GM23338 (cell line): Measurements from ENCODE around the gene FAM89A. TPM values are rescaled to one million over a fixed set of nuclear protein-coding genes. Genes with fewer than 3 reads are reported as not detected.

ENCODE experiments used
- ATAC-seq: fragments of 200-7000 bp; cut with Tn5 transposase; 3 replicates; pipeline ENCODE4 v1.9.1; 2020
- DNase-seq: peaks from one replicate; pipeline ENCODE4 v3.0.0-alpha.2; 2015; ENCODE audit warnings: low spot score
- H2AFZ ChIP-seq: fragments of 200-600 bp; sonication (generic); 2 replicates; pipeline ENCODE4 v1.8.0; 2016; ENCODE audit warnings: antibody characterized with exemption, mild to moderate bottlenecking, moderate library complexity
- H3F3A ChIP-seq: fragments of 200-600 bp; sonication (generic); replicated peaks from 2 replicates; pipeline ENCODE4 v1.8.0; 2017; ENCODE audit warnings: antibody characterized with exemption, mixed run types, low read depth
- H3K27ac ChIP-seq: fragments of 200-600 bp; sonication (generic); 2 replicates; pipeline ENCODE4 v1.6.1; 2016; ENCODE audit warnings: low read depth
- H3K27me3 ChIP-seq: fragments of 200-600 bp; sonication (generic); 2 replicates; pipeline ENCODE4 v1.8.0; 2016; ENCODE audit warnings: mild to moderate bottlenecking, mixed run types, moderate library complexity; ENCODE audit not compliant: insufficient read depth
- H3K36me3 ChIP-seq: fragments of 200-600 bp; sonication (generic); 2 replicates; pipeline ENCODE4 v1.8.0; 2016; ENCODE audit warnings: mild to moderate bottlenecking; ENCODE audit not compliant: insufficient read depth
- H3K4me1 ChIP-seq: fragments of 200-600 bp; sonication (generic); 2 replicates; pipeline ENCODE4 v1.8.0; 2016; ENCODE audit warnings: mild to moderate bottlenecking, moderate library complexity; ENCODE audit not compliant: insufficient read depth
- H3K4me2 ChIP-seq: fragments of 200-600 bp; sonication (generic); 2 replicates; pipeline ENCODE4 v1.7.1; 2017; ENCODE audit warnings: mixed run types
- H3K4me3 ChIP-seq: fragments of 200-600 bp; sonication (generic); 2 replicates; pipeline ENCODE4 v1.6.1; 2016; ENCODE audit warnings: mixed run types
- H3K79me2 ChIP-seq: fragments of 200-600 bp; sonication (generic); replicated peaks from 2 replicates; pipeline ENCODE4 v1.8.0; 2017; ENCODE audit warnings: mild to moderate bottlenecking; ENCODE audit not compliant: insufficient read depth
- H3K9me2 ChIP-seq: fragments of 200-600 bp; sonication (generic); 2 replicates; pipeline ENCODE4 v1.8.0; 2017; ENCODE audit not compliant: insufficient read depth
- H4K20me1 ChIP-seq: fragments of 200-600 bp; sonication (generic); replicated peaks from 2 replicates; pipeline ENCODE4 v1.8.0; 2017; ENCODE audit warnings: mild to moderate bottlenecking; ENCODE audit not compliant: insufficient read depth
- H3K27ac Mint-ChIP-seq: 2 replicates; pipeline ENCODE4 v1.8.0; 2020; ENCODE audit warnings: inconsistent platforms, mild to moderate bottlenecking, moderate library complexity, mixed read lengths
- H3K27me3 Mint-ChIP-seq: 3 replicates; pipeline ENCODE4 v1.8.0; 2022; ENCODE audit warnings: low read depth, mild to moderate bottlenecking, moderate library complexity, mixed read lengths, inconsistent platforms; ENCODE audit not compliant: insufficient read depth, poor library complexity
- H3K36me3 Mint-ChIP-seq: 3 replicates; pipeline ENCODE4 v1.8.0; 2021; ENCODE audit warnings: low read depth, mild to moderate bottlenecking, inconsistent platforms, moderate library complexity, mixed read lengths
- H3K4me1 Mint-ChIP-seq: 3 replicates; pipeline ENCODE4 v1.8.0; 2020; ENCODE audit warnings: mild to moderate bottlenecking, inconsistent platforms, mixed read lengths
- H3K4me3 Mint-ChIP-seq: 3 replicates; pipeline ENCODE4 v1.8.0; 2021; ENCODE audit warnings: moderate library complexity, mild to moderate bottlenecking, inconsistent platforms, mixed read lengths
- H3K9me3 Mint-ChIP-seq: 3 replicates; pipeline ENCODE4 v1.8.0; 2020; ENCODE audit warnings: moderate library complexity, mild to moderate bottlenecking, inconsistent platforms, mixed read lengths
- CTCF ChIP-seq, 2 experiments: fragments of 200-600 bp in 1 of 2; sonication (generic) in 1 of 2; conservative IDR thresholded peaks; 2 replicates each; pipeline versions ENCODE4 v1.5.1 to v1.6.1; 2016 to 2017; ENCODE audit warnings: antibody characterized with exemption in 2 of 2, low read depth in 2 of 2, mild to moderate bottlenecking in 2 of 2, moderate library complexity in 1 of 2
- ETS1 ChIP-seq: IDR thresholded peaks from 2 replicates; pipeline ENCODE4 v1.6.1; 2016; ENCODE audit warnings: antibody characterized with exemption
- EZH2 ChIP-seq: fragments of 200-600 bp; sonication (generic); IDR thresholded peaks from one replicate; pipeline ENCODE4 v1.8.0; 2017; ENCODE audit warnings: antibody characterized with exemption, mild to moderate bottlenecking, low read depth; ENCODE audit not compliant: unreplicated experiment
- JUNB ChIP-seq: IDR thresholded peaks from one replicate; pipeline ENCODE4 v1.6.1; 2016; ENCODE audit warnings: antibody characterized with exemption; ENCODE audit not compliant: unreplicated experiment
- NANOG ChIP-seq: IDR thresholded peaks from 2 replicates; pipeline ENCODE4 v1.6.1; 2016; ENCODE audit warnings: antibody characterized with exemption, borderline replicate concordance
- POLR2AphosphoS5 ChIP-seq: IDR thresholded peaks from 2 replicates; pipeline ENCODE4 v1.6.1; 2016; ENCODE audit warnings: antibody characterized with exemption, low read depth
- REST ChIP-seq: IDR thresholded peaks from one replicate; pipeline ENCODE4 v1.6.1; 2018; ENCODE audit warnings: antibody characterized with exemption; ENCODE audit not compliant: unreplicated experiment
- STAT1 ChIP-seq: IDR thresholded peaks from one replicate; pipeline ENCODE4 v1.6.1; 2016; ENCODE audit warnings: antibody characterized with exemption; ENCODE audit not compliant: unreplicated experiment
- ZNF114 ChIP-seq: fragments of 250-450 bp; sonication (Bioruptor Pico); IDR thresholded peaks from 2 replicates; pipeline ENCODE4 v1.5.0; 2020; ENCODE audit warnings: mild to moderate bottlenecking, moderate library complexity
- ZNF462 ChIP-seq: fragments of 250-450 bp; sonication (Bioruptor Pico); IDR thresholded peaks from 2 replicates; pipeline ENCODE4 v1.5.0; 2020; ENCODE audit warnings: mild to moderate bottlenecking, moderate library complexity
- polyA plus RNA-seq: library from polyadenylated mRNA; unstranded; fragments of >200 nt; fragmentation: Nextera tagmentation; extraction: Ambion mirVana; gene quantifications from 2 replicates; pipeline ENCODE4 v1.2.1, GENCODE V29; 2016
- total RNA-seq: library from RNA; depleted of rRNA; stranded (reverse); fragments of >200 nt; shearing (Covaris generic); gene quantifications from 2 replicates; pipeline ENCODE4 v1.2.3, GENCODE V29; 2014

Gene FAM89A
- total and polyA plus RNA-seq, 2 experiments from 2014 or later = 3.2 to 3.8 TPM

GRCh38 chr1:231035799-231036198, 4.3 kb downstream of the FAM89A start:
- Mint-ChIP-seq H3K4me3 (no peak overlapping the region), H3K27ac (no peak overlapping the region), H3K27me3 (peaks cover 50% of the 10 kb centered on the region), H3K9me3 (no peaks in the 10 kb centered on the region; the same call in 2 of the 3 replicates), H3K36me3 (no peaks in the 10 kb centered on the region), H3K4me1 (no peaks in the 10 kb centered on the region)
- no peak overlapping the region for H2AFZ ChIP-seq
- H4K20me1 ChIP-seq = peaks cover 10% of the 10 kb centered on the region
- TF ChIP-seq STAT1 = no peak
- TF ChIP-seq POLR2AphosphoS5 = no peak
- no peaks in the 10 kb centered on the region for H3K79me2 ChIP-seq
- no peak overlapping the region for H3K4me2 ChIP-seq
- peaks cover 58% of the 10 kb centered on the region for H3K27me3 ChIP-seq
- H3K36me3 ChIP-seq = no peaks in the 10 kb centered on the region
- no peaks in the 10 kb centered on the region for H3K4me1 ChIP-seq
- no peak overlapping the region for H3K27ac ChIP-seq
- no peaks in the 10 kb centered on the region for H3K9me2 ChIP-seq
- ATAC-seq (no peak), DNase-seq (no peak)
- H3F3A ChIP-seq = no peaks in the 10 kb centered on the region
- H3K4me3 ChIP-seq = no peak overlapping the region

- H3K4me1 ChIP-seq = no peaks in the 10 kb centered on the region
- Mint-ChIP-seq H3K9me3 (no peaks in the 10 kb centered on the region; the same call in 2 of the 3 replicates), H3K27me3 (peaks cover 35% of the 10 kb centered on the region), H3K4me1 (peaks cover 5% of the 10 kb centered on the region), H3K36me3 (no peaks in the 10 kb centered on the region), H3K27ac (no peak overlapping the region), H3K4me3 (no peak overlapping the region)
- peaks cover 1% of the 10 kb centered on the region; the same call in 1 of the 2 replicates for H4K20me1 ChIP-seq
- H3K9me2 ChIP-seq = no peaks in the 10 kb centered on the region
- H3K36me3 ChIP-seq = no peaks in the 10 kb centered on the region
- ATAC-seq = no peak
- H3K4me3 ChIP-seq = no peak overlapping the region
- H3K27ac ChIP-seq = no peak overlapping the region
- no peak overlapping the region for H2AFZ ChIP-seq
- DNase-seq = no peak
- H3K79me2 ChIP-seq = no peaks in the 10 kb centered on the region
- peaks cover 33% of the 10 kb centered on the region for H3K27me3 ChIP-seq
- H3F3A ChIP-seq = no peaks in the 10 kb centered on the region
- H3K4me2 ChIP-seq = no peak overlapping the region
- TF ChIP-seq JUNB (no peak), STAT1 (no peak), ETS1 (no peak), POLR2AphosphoS5 (no peak), CTCF (conservative IDR thresholded peaks at IDR 0.05; ENCODE audit: low read depth in 2 of 2) (no peak), ZNF114 (no peak), NANOG (no peak), EZH2 (no peak), ZNF462 (CRISPR knock-in tag) (no peak), REST (no peak)
These were observed 7.1 kb downstream of the FAM89A start for GRCh38 chr1:231032963-231033362.
